HL-60/S4 treated with retinoic acid at 250 ng/mL for 4 days and 3 days (cell line): ENCODE results near the gene F11.
"Not testable (repeated sequence)": the region's sequence is repeated elsewhere in the genome, so short reads cannot be mapped to it uniquely, and the experiment has no call there.

ENCODE experiments used
- in situ Hi-C: fragments of 300-500 bp; cut with MboI; formaldehyde crosslinking; loops from 2 replicates; pipeline ENCODE4 v1.7.0; 2022; ENCODE audit warnings: low sequenced_read_pairs

Gene F11

DNA sequence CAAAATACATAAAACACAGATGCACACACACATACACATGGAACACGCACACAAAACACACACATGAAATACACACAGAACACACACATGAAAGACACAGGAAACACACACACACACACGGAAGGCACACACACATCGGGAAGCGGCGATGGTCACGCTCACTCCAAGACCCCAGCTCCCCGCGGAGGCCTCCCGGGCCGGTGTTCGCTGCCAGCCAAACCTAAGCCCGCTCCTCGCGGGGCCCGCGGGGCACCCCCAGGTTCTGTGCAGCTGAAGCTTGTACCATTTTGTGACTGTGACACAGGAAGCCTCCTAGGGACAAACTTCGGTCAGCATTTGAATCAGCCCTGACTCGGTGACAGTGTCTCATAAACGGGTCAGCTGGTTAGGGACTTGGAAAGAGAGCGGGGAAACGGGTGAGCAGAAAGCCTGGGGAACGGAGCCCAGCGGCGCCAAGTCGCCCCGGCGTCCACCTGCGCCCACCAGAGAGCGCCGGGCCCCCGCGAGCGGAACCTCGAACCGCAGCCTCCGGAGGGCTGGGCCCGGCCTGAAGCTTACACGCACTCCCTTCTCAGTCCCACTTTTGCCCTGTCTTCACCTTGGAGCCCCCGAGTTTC is 32.1 kb downstream of the F11 start:
- in situ Hi-C loops: no loop called here

DNA sequence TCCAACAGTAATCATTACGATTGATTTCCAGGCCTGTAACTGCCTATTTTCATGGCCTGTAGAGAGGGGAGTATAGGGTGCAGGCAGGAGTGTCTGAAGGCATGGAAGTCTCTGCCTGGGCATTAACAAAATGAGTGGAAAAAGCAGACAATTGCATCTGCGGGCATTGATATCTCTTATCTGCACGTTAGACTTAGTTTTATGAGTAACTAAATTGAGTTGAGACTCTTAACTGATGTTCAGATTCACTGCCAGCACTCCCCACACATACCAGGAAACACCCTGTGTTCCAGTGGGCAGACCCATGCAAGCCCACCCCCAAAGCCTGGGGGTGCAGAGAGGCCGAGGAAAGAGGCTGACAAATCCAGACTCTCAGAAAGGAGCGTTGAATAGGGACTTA is 33.3 kb downstream of the F11 start:
- in situ Hi-C loops: no loop called here

- in situ Hi-C loops: no loop called here
Measured at GRCh38 chr4:186300659-186301390, 34.8 kb downstream of the F11 start.

DNA sequence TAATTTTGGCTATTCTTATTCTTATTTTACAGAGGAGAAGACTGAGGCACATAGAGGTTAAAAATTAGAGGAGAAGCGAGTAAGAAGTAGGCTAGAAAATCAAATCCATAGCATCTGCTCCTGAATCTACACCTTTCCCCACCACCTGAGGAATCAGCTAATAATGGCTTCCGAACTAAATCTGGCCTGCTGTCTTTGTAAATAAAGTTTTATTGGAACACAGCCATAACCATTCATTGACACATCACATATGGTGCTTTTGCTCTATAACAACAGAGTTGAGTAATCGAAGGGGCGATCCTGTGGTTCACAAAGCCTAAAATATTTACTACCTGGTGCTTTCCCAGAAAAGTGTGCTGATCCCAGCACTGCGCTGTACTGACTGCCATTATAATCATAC is 38.2 kb downstream of the F11 start:
- in situ Hi-C loops: no loop called here

DNA sequence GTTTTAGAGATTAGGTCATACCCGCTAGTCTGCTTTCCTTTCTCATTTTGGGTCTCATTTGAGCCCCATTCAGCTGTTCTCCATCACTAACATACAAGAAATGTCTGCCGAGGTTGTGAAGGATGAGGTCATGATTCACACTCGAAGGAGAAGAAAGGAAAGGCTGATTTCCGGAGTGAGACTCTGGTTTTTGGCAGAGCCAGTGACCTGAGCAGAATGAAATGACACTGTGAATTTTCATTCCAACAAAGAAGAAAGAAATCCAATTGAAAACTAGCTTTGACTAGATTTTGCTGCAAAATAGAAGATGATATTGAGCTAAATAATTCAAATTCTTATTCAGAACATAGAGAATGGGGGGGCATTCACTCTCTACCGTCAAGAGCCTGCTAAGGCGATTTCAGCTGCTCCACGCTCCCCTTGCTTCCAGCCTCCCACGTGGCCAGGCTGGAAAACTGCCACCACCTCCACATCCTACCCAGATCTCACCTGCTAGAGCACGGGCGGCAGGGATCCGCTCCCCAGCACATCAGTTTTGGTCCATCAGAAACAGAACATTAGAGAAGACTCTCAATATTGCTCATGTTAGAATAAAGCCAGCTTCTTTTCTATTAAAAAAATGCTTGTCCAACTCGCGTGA is 39.0 kb downstream of the F11 start:
- in situ Hi-C loops: no loop called here

DNA sequence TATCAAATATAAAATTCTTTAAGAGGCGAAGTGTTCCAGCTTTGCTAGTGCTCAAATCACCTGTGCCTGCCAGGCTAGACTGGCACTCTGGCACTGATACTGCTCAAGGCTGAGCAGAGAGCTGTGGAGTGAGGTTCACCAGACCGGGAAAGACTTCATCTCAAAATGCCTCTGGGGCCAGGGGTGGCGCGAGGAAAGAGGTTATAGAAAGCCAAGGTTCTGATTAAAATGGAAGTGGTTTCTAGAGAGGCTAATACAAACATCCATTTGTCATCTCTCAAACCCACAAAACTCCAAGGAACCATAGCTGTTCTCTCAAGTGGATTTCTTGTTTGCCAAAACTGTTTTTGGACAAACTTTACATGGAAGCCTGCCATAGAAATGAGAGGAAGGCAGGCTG is 41.5 kb downstream of the F11 start:
- in situ Hi-C loops: no loop called here

DNA sequence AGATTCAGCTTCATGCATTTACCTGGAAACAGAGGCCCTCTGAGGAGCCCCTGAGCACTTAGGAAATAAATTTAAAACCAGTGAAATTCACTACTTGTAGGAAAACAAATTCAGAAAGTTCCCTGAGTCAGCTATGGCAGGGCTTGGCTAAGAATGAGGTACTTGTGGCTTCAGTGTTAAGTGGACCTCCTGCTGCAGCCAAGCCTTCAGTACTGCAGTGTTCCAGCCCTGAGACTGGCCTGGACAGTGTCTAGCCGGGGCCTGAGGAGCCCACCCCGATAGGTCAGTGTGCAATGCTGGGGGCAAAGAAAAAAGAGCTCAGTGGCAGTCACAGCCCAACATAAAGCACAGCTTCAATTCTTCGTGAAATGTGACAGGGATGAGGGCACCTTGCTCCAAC is 41.9 kb downstream of the F11 start:
- in situ Hi-C loops: no loop called here

- in situ Hi-C loops: no loop called here
Measured at GRCh38 chr4:186318481-186318880, 52.5 kb downstream of the F11 start.

- in situ Hi-C loops: not testable (repeated sequence)
Measured at GRCh38 chr4:186324660-186325059, 58.7 kb downstream of the F11 start.

GRCh38 chr4:186326391-186326790 is 60.4 kb downstream of the F11 start:
- in situ Hi-C loops: no loop called here

GRCh38 chr4:186329372-186329771 is 63.4 kb downstream of the F11 start:
- in situ Hi-C loops: no loop called here

GRCh38 chr4:186330368-186330767 is 64.4 kb downstream of the F11 start:
- in situ Hi-C loops: no loop called here

GRCh38 chr4:186335793-186336192 is 69.8 kb downstream of the F11 start:
- in situ Hi-C loops: no loop called here
